GM23338 (cell line): Measurements from ENCODE around the gene SLAMF8. TPM values are rescaled to one million over a fixed set of nuclear protein-coding genes. Genes with fewer than 3 reads are reported as not detected.

Source experiments
- ATAC-seq: fragments of 200-7000 bp; cut with Tn5 transposase; 3 replicates; pipeline ENCODE4 v1.9.1; 2020
- DNase-seq: peaks from one replicate; pipeline ENCODE4 v3.0.0-alpha.2; 2015; ENCODE audit warnings: low spot score
- H2AFZ ChIP-seq: fragments of 200-600 bp; sonication (generic); 2 replicates; pipeline ENCODE4 v1.8.0; 2016; ENCODE audit warnings: antibody characterized with exemption, mild to moderate bottlenecking, moderate library complexity
- H3F3A ChIP-seq: fragments of 200-600 bp; sonication (generic); replicated peaks from 2 replicates; pipeline ENCODE4 v1.8.0; 2017; ENCODE audit warnings: antibody characterized with exemption, mixed run types, low read depth
- H3K27ac ChIP-seq: fragments of 200-600 bp; sonication (generic); 2 replicates; pipeline ENCODE4 v1.6.1; 2016; ENCODE audit warnings: low read depth
- H3K27me3 ChIP-seq: fragments of 200-600 bp; sonication (generic); 2 replicates; pipeline ENCODE4 v1.8.0; 2016; ENCODE audit warnings: mild to moderate bottlenecking, mixed run types, moderate library complexity; ENCODE audit not compliant: insufficient read depth
- H3K36me3 ChIP-seq: fragments of 200-600 bp; sonication (generic); 2 replicates; pipeline ENCODE4 v1.8.0; 2016; ENCODE audit warnings: mild to moderate bottlenecking; ENCODE audit not compliant: insufficient read depth
- H3K4me1 ChIP-seq: fragments of 200-600 bp; sonication (generic); 2 replicates; pipeline ENCODE4 v1.8.0; 2016; ENCODE audit warnings: mild to moderate bottlenecking, moderate library complexity; ENCODE audit not compliant: insufficient read depth
- H3K4me2 ChIP-seq: fragments of 200-600 bp; sonication (generic); 2 replicates; pipeline ENCODE4 v1.7.1; 2017; ENCODE audit warnings: mixed run types
- H3K4me3 ChIP-seq: fragments of 200-600 bp; sonication (generic); 2 replicates; pipeline ENCODE4 v1.6.1; 2016; ENCODE audit warnings: mixed run types
- H3K79me2 ChIP-seq: fragments of 200-600 bp; sonication (generic); replicated peaks from 2 replicates; pipeline ENCODE4 v1.8.0; 2017; ENCODE audit warnings: mild to moderate bottlenecking; ENCODE audit not compliant: insufficient read depth
- H3K9me2 ChIP-seq: fragments of 200-600 bp; sonication (generic); 2 replicates; pipeline ENCODE4 v1.8.0; 2017; ENCODE audit not compliant: insufficient read depth
- H4K20me1 ChIP-seq: fragments of 200-600 bp; sonication (generic); replicated peaks from 2 replicates; pipeline ENCODE4 v1.8.0; 2017; ENCODE audit warnings: mild to moderate bottlenecking; ENCODE audit not compliant: insufficient read depth
- H3K27ac Mint-ChIP-seq: 2 replicates; pipeline ENCODE4 v1.8.0; 2020; ENCODE audit warnings: inconsistent platforms, mild to moderate bottlenecking, moderate library complexity, mixed read lengths
- H3K27me3 Mint-ChIP-seq: 3 replicates; pipeline ENCODE4 v1.8.0; 2022; ENCODE audit warnings: low read depth, mild to moderate bottlenecking, moderate library complexity, mixed read lengths, inconsistent platforms; ENCODE audit not compliant: insufficient read depth, poor library complexity
- H3K36me3 Mint-ChIP-seq: 3 replicates; pipeline ENCODE4 v1.8.0; 2021; ENCODE audit warnings: low read depth, mild to moderate bottlenecking, inconsistent platforms, moderate library complexity, mixed read lengths
- H3K4me1 Mint-ChIP-seq: 3 replicates; pipeline ENCODE4 v1.8.0; 2020; ENCODE audit warnings: mild to moderate bottlenecking, inconsistent platforms, mixed read lengths
- H3K4me3 Mint-ChIP-seq: 3 replicates; pipeline ENCODE4 v1.8.0; 2021; ENCODE audit warnings: moderate library complexity, mild to moderate bottlenecking, inconsistent platforms, mixed read lengths
- H3K9me3 Mint-ChIP-seq: 3 replicates; pipeline ENCODE4 v1.8.0; 2020; ENCODE audit warnings: moderate library complexity, mild to moderate bottlenecking, inconsistent platforms, mixed read lengths
- CREB1 ChIP-seq: fragments of 250-450 bp; sonication (Bioruptor Pico); IDR thresholded peaks from 2 replicates; pipeline ENCODE4 v1.5.0; 2020; ENCODE audit warnings: low read depth, mild to moderate bottlenecking, moderate library complexity
- CTCF ChIP-seq, 2 experiments: fragments of 200-600 bp in 1 of 2; sonication (generic) in 1 of 2; conservative IDR thresholded peaks; 2 replicates each; pipeline versions ENCODE4 v1.5.1 to v1.6.1; 2016 to 2017; ENCODE audit warnings: antibody characterized with exemption in 2 of 2, low read depth in 2 of 2, mild to moderate bottlenecking in 2 of 2, moderate library complexity in 1 of 2
- ETS1 ChIP-seq: IDR thresholded peaks from 2 replicates; pipeline ENCODE4 v1.6.1; 2016; ENCODE audit warnings: antibody characterized with exemption
- EZH2 ChIP-seq: fragments of 200-600 bp; sonication (generic); IDR thresholded peaks from one replicate; pipeline ENCODE4 v1.8.0; 2017; ENCODE audit warnings: antibody characterized with exemption, mild to moderate bottlenecking, low read depth; ENCODE audit not compliant: unreplicated experiment
- EZH2phosphoT487 ChIP-seq: fragments of 200-600 bp; sonication (generic); IDR thresholded peaks from one replicate; pipeline ENCODE4 v1.8.1; 2018; ENCODE audit warnings: antibody characterized with exemption; ENCODE audit not compliant: unreplicated experiment
- JUNB ChIP-seq: IDR thresholded peaks from one replicate; pipeline ENCODE4 v1.6.1; 2016; ENCODE audit warnings: antibody characterized with exemption; ENCODE audit not compliant: unreplicated experiment
- NANOG ChIP-seq: IDR thresholded peaks from 2 replicates; pipeline ENCODE4 v1.6.1; 2016; ENCODE audit warnings: antibody characterized with exemption, borderline replicate concordance
- POLR2AphosphoS5 ChIP-seq: IDR thresholded peaks from 2 replicates; pipeline ENCODE4 v1.6.1; 2016; ENCODE audit warnings: antibody characterized with exemption, low read depth
- REST ChIP-seq: IDR thresholded peaks from one replicate; pipeline ENCODE4 v1.6.1; 2018; ENCODE audit warnings: antibody characterized with exemption; ENCODE audit not compliant: unreplicated experiment
- STAT1 ChIP-seq: IDR thresholded peaks from one replicate; pipeline ENCODE4 v1.6.1; 2016; ENCODE audit warnings: antibody characterized with exemption; ENCODE audit not compliant: unreplicated experiment
- ZNF114 ChIP-seq: fragments of 250-450 bp; sonication (Bioruptor Pico); IDR thresholded peaks from 2 replicates; pipeline ENCODE4 v1.5.0; 2020; ENCODE audit warnings: mild to moderate bottlenecking, moderate library complexity
- ZNF331 ChIP-seq: fragments of 250-450 bp; sonication (Bioruptor Pico); IDR thresholded peaks from 2 replicates; pipeline ENCODE4 v1.5.0; 2020; ENCODE audit warnings: low read depth, mild to moderate bottlenecking, moderate library complexity
- ZNF462 ChIP-seq: fragments of 250-450 bp; sonication (Bioruptor Pico); IDR thresholded peaks from 2 replicates; pipeline ENCODE4 v1.5.0; 2020; ENCODE audit warnings: mild to moderate bottlenecking, moderate library complexity
- polyA plus RNA-seq: library from polyadenylated mRNA; unstranded; fragments of >200 nt; fragmentation: Nextera tagmentation; extraction: Ambion mirVana; gene quantifications from 2 replicates; pipeline ENCODE4 v1.2.1, GENCODE V29; 2016
- total RNA-seq: library from RNA; depleted of rRNA; stranded (reverse); fragments of >200 nt; shearing (Covaris generic); gene quantifications from 2 replicates; pipeline ENCODE4 v1.2.3, GENCODE V29; 2014

SLAMF8 gene
- total and polyA plus RNA-seq, 2 experiments from 2014 or later: not detected

GRCh38 chr1:159856576-159856975, 29.9 kb downstream of the SLAMF8 start:
- TF ChIP-seq ZNF462 (no peak), STAT1 (no peak), POLR2AphosphoS5 (no peak), ETS1 (no peak), NANOG (no peak), ZNF114 (no peak), REST (no peak), ZNF331 (CRISPR knock-in tag) (no peak), EZH2phosphoT487 (no peak), CTCF (conservative IDR thresholded peaks at IDR 0.05; ENCODE audit: low read depth in 2 of 2) (no peak), JUNB (no peak), EZH2 (no peak), CREB1 (no peak)
- H3K4me1 Mint-ChIP-seq: peaks cover 9% of the 10 kb centered on the region
- DNase-seq: no peak
- H3K27me3 Mint-ChIP-seq: peaks cover 26% of the 10 kb centered on the region
- Histone ChIP-seq H3K4me3 (no peak overlapping the region), H3K27ac (no peak overlapping the region), H3K36me3 (no peaks in the 10 kb centered on the region), H3K79me2 (no peaks in the 10 kb centered on the region), H3K27me3 (peaks cover 47% of the 10 kb centered on the region), H3K9me2 (no peaks in the 10 kb centered on the region), H3K4me2 (no peak overlapping the region), H3K4me1 (peaks cover 6% of the 10 kb centered on the region), H4K20me1 (no peaks in the 10 kb centered on the region), H2AFZ (no peak overlapping the region), H3F3A (0 out of 2 replicates have a peak, but pooled peaks cover 2% of the 10 kb centered on the region)
- H3K4me3 Mint-ChIP-seq: no peak overlapping the region
- H3K27ac Mint-ChIP-seq: no peak overlapping the region
- no peaks in the 10 kb centered on the region for H3K9me3 Mint-ChIP-seq
- ATAC-seq: no peak
- H3K36me3 Mint-ChIP-seq: no peaks in the 10 kb centered on the region; the same call in 2 of the 3 replicates
